HepG2 (cell line): ENCODE results near the gene ADIPOR2. TPM values are rescaled to one million over a fixed set of nuclear protein-coding genes. Genes with fewer than 3 reads are reported as not detected.

Source experiments
- ARID2 ChIP-seq: sonication (generic); formaldehyde crosslinking; IDR thresholded peaks from 2 replicates; pipeline ENCODE4 v1.8.1; 2022; ENCODE audit warnings: mild to moderate bottlenecking, missing genetic modification reagents, borderline replicate concordance
- NR3C1 ChIP-seq: sonication (generic); formaldehyde crosslinking; IDR thresholded peaks from 2 replicates; pipeline ENCODE4 v1.4.0; 2020; ENCODE audit warnings: missing genetic modification reagents
- PAX8 ChIP-seq: sonication (generic); formaldehyde crosslinking; IDR thresholded peaks from 2 replicates; pipeline ENCODE4 v1.8.0; 2022; ENCODE audit warnings: mild to moderate bottlenecking, missing genetic modification reagents, borderline replicate concordance
- RBFOX2 ChIP-seq: fragments of 200-400 bp; formaldehyde crosslinking; IDR thresholded peaks from 2 replicates; pipeline ENCODE4 v1.6.1; 2017; ENCODE audit warnings: low read depth, mild to moderate bottlenecking, low read length
- SALL1 ChIP-seq: sonication (generic); formaldehyde crosslinking; IDR thresholded peaks from 2 replicates; pipeline ENCODE4 v1.8.0; 2022; ENCODE audit warnings: mild to moderate bottlenecking, missing genetic modification reagents
- SP4 ChIP-seq: sonication (generic); formaldehyde crosslinking; IDR thresholded peaks from 2 replicates; pipeline ENCODE4 v1.8.1; 2023; ENCODE audit warnings: mild to moderate bottlenecking, missing genetic modification reagents
- ZFY ChIP-seq: sonication (generic); formaldehyde crosslinking; IDR thresholded peaks from 2 replicates; pipeline ENCODE4 v1.4.0; 2020; ENCODE audit warnings: missing genetic modification reagents
- ZKSCAN1 ChIP-seq: fragments of 150-350 bp; IDR thresholded peaks from 2 replicates; pipeline ENCODE4 v1.6.1; 2014; ENCODE audit warnings: low read length
- ZNF225 ChIP-seq: sonication (generic); formaldehyde crosslinking; IDR thresholded peaks from 2 replicates; pipeline ENCODE4 v1.4.0; 2020; ENCODE audit warnings: mild to moderate bottlenecking, missing genetic modification reagents
- ZNF296 ChIP-seq: sonication (generic); formaldehyde crosslinking; conservative IDR thresholded peaks from 2 replicates; pipeline ENCODE4 v1.5.0; 2020; ENCODE audit warnings: mild to moderate bottlenecking, missing genetic modification reagents
- ZNF446 ChIP-seq: sonication (generic); formaldehyde crosslinking; IDR thresholded peaks from 2 replicates; pipeline ENCODE4 v1.5.0; 2020; ENCODE audit warnings: mild to moderate bottlenecking, missing genetic modification reagents
- ZNF546 ChIP-seq: sonication (generic); formaldehyde crosslinking; conservative IDR thresholded peaks from 2 replicates; pipeline ENCODE4 v1.8.1; 2023; ENCODE audit warnings: mild to moderate bottlenecking, missing genetic modification reagents
- ZNF558 ChIP-seq: sonication (generic); formaldehyde crosslinking; IDR thresholded peaks from 2 replicates; pipeline ENCODE4 v1.9.0; 2022; ENCODE audit warnings: mild to moderate bottlenecking, missing genetic modification reagents, borderline replicate concordance
- ZNF563 ChIP-seq: sonication (generic); formaldehyde crosslinking; IDR thresholded peaks from 2 replicates; pipeline ENCODE4 v1.8.0; 2022; ENCODE audit warnings: mild to moderate bottlenecking, moderate library complexity, missing genetic modification reagents
- ZNF777 ChIP-seq: sonication (generic); formaldehyde crosslinking; IDR thresholded peaks from 2 replicates; pipeline ENCODE4 v1.4.0; 2020; ENCODE audit warnings: missing genetic modification reagents
- ZSCAN31 ChIP-seq: sonication (generic); formaldehyde crosslinking; IDR thresholded peaks from 2 replicates; pipeline ENCODE4 v1.5.0; 2020; ENCODE audit warnings: low read depth, mild to moderate bottlenecking, missing genetic modification reagents
- polyA plus RNA-seq, 8 experiments: library from polyadenylated mRNA; depleted of rRNA in 3 of 8; stranded (reverse) in 7 of 8; unstranded in 1 of 8; fragments of >200 nt; fragmentation: Illumina TruSeq in 4 of 8; extraction: Trizol in 4 of 8; gene quantifications; 2 replicates each; pipeline versions ENCODE4 v1.2.1 to v1.2.3, GENCODE V29; 2011 to 2016; ENCODE audit warnings: low read depth in 4 of 8, missing spikeins in 1 of 8, mixed read lengths in 1 of 8; ENCODE audit not compliant: insufficient read depth in 1 of 8
- total RNA-seq, 5 experiments: library from RNA; depleted of rRNA; stranded (reverse); fragments of >200 nt; fragmentation: Illumina TruSeq; extraction: Trizol; gene quantifications; 2 replicates each; pipeline ENCODE4 v1.2.3, GENCODE V29; 2016; ENCODE audit warnings: low read depth in 1 of 5
- TF ChIP-seq, protein P1 (sequence below), 2 experiments: sonication (generic) in 1 of 2; formaldehyde crosslinking in 1 of 2; IDR thresholded peaks; 2 replicates each; pipeline versions ENCODE4 v1.4.0 to v1.6.1; 2016 to 2020; ENCODE audit warnings: borderline replicate concordance in 1 of 2, low read depth in 1 of 2, mild to moderate bottlenecking in 1 of 2, missing genetic modification reagents in 1 of 2
- TF ChIP-seq, protein P2 (sequence below): IDR thresholded peaks from 2 replicates; pipeline ENCODE4 v1.6.1; 2016; ENCODE audit warnings: mild to moderate bottlenecking
- TF ChIP-seq, protein P3 (sequence below): sonication (generic); formaldehyde crosslinking; IDR thresholded peaks from 2 replicates; pipeline ENCODE4 v1.4.0; 2020; ENCODE audit warnings: mild to moderate bottlenecking, missing genetic modification reagents
- TF ChIP-seq, protein P4 (sequence below): sonication (generic); formaldehyde crosslinking; IDR thresholded peaks from 2 replicates; pipeline ENCODE4 v1.9.0; 2021; ENCODE audit warnings: missing genetic modification reagents, mild to moderate bottlenecking, borderline replicate concordance

ADIPOR2 gene
- total and polyA plus RNA-seq, 2 of the 13 experiments (the other 11 are each of a cell fraction or from before 2014, with no cell fraction given): 35.2 to 52.2 TPM

DNA sequence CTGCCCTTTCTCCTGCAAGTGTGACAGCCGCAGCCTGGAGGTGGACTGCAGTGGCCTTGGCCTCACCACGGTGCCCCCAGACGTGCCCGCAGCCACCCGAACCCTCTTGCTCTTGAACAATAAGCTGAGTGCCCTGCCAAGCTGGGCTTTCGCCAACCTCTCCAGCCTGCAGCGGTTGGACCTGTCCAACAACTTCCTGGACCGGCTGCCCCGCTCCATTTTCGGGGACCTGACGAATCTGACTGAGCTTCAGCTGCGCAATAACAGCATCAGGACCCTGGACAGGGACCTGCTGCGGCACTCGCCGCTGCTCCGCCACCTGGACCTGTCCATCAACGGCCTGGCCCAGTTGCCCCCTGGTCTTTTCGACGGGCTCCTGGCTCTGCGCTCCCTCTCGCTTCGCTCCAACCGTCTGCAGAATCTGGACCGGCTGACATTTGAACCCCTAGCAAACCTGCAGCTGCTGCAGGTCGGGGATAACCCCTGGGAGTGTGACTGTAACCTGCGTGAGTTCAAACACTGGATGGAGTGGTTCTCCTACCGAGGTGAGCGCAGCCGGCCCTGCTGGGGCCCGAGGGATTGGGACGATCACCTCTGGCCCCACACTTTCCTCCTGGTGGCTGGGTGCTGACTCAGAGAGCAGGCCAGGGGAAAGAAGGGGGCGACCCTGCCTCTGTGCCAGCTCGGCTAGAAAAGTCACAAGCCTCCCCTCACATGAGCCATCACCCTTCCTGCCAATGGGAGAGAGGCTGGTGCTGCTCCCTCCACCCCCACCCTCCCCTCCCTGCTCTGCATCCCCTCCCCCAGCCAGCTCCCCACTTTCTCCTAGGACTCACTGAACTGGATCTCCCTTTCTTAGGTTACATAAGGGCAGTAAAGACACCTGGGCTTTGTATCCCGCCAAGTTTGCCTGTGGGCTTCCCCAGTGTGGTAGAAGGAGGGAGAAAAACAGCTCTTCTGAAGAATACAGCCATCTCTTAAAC, 140.4 kb downstream of the ADIPOR2 start (continued):
- TF ChIP-seq, protein P1, sequence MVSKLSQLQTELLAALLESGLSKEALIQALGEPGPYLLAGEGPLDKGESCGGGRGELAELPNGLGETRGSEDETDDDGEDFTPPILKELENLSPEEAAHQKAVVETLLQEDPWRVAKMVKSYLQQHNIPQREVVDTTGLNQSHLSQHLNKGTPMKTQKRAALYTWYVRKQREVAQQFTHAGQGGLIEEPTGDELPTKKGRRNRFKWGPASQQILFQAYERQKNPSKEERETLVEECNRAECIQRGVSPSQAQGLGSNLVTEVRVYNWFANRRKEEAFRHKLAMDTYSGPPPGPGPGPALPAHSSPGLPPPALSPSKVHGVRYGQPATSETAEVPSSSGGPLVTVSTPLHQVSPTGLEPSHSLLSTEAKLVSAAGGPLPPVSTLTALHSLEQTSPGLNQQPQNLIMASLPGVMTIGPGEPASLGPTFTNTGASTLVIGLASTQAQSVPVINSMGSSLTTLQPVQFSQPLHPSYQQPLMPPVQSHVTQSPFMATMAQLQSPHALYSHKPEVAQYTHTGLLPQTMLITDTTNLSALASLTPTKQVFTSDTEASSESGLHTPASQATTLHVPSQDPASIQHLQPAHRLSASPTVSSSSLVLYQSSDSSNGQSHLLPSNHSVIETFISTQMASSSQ (IDR thresholded peaks at IDR 0.05; ENCODE audit: low read depth): no peak
- TF ChIP-seq, protein P1 (CRISPR knock-in tag; IDR thresholded peaks at IDR 0.05; ENCODE audit: borderline replicate concordance): no peak
- TF ChIP-seq ZNF546 (CRISPR knock-in tag) (no peak), PAX8 (CRISPR knock-in tag) (no peak), RBFOX2 (no peak), ARID2 (CRISPR knock-in tag) (no peak), ZNF563 (CRISPR knock-in tag) (peak; percentile 77; the same call in 1 of the 2 replicates), ZFY (CRISPR knock-in tag) (0 out of 2 replicates have a peak, but pooled peaks have one; percentile 16), NR3C1 (CRISPR knock-in tag) (no peak), ZNF225 (peak; percentile 74; the same call in 1 of the 2 replicates), ZNF446 (no peak), ZSCAN31 (CRISPR knock-in tag) (peak; percentile 70; the same call in 1 of the 2 replicates), ZNF777 (CRISPR knock-in tag) (peak; percentile 58; the same call in 1 of the 2 replicates), ZNF296 (CRISPR knock-in tag) (peak; percentile 74; the same call in 1 of the 2 replicates), SP4 (CRISPR knock-in tag) (no peak), ZNF558 (peak; percentile 73; the same call in 1 of the 2 replicates), ZKSCAN1 (no peak), SALL1 (CRISPR knock-in tag) (peak; percentile 94)
- TF ChIP-seq, protein P2, sequence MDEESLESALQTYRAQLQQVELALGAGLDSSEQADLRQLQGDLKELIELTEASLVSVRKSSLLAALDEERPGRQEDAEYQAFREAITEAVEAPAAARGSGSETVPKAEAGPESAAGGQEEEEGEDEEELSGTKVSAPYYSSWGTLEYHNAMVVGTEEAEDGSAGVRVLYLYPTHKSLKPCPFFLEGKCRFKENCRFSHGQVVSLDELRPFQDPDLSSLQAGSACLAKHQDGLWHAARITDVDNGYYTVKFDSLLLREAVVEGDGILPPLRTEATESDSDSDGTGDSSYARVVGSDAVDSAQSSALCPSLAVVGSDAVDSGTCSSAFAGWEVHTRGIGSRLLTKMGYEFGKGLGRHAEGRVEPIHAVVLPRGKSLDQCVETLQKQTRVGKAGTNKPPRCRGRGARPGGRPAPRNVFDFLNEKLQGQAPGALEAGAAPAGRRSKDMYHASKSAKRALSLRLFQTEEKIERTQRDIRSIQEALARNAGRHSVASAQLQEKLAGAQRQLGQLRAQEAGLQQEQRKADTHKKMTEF (CRISPR knock-in tag): peak; percentile 67; the same call in 1 of the 2 replicates
- TF ChIP-seq, protein P3, sequence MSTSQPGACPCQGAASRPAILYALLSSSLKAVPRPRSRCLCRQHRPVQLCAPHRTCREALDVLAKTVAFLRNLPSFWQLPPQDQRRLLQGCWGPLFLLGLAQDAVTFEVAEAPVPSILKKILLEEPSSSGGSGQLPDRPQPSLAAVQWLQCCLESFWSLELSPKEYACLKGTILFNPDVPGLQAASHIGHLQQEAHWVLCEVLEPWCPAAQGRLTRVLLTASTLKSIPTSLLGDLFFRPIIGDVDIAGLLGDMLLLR: peak; percentile 66; the same call in 1 of the 2 replicates
- TF ChIP-seq, protein P4, sequence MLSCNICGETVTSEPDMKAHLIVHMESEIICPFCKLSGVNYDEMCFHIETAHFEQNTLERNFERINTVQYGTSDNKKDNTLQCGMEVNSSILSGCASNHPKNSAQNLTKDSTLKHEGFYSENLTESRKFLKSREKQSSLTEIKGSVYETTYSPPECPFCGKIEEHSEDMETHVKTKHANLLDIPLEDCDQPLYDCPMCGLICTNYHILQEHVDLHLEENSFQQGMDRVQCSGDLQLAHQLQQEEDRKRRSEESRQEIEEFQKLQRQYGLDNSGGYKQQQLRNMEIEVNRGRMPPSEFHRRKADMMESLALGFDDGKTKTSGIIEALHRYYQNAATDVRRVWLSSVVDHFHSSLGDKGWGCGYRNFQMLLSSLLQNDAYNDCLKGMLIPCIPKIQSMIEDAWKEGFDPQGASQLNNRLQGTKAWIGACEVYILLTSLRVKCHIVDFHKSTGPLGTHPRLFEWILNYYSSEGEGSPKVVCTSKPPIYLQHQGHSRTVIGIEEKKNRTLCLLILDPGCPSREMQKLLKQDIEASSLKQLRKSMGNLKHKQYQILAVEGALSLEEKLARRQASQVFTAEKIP (CRISPR knock-in tag): no peak
